COR-L47 (cell line): ENCODE measurements around the gene DCAF7.

Experiments used
- DNase-seq: peaks from one replicate; lab custom pipeline; 2025; lab: John Stamatoyannopoulos, UW

The DCAF7 gene

GRCh38 chr17:63549946-63550816 is at the start of gene DCAF7:
Gene DCAF7 (plus strand): TSS chr17:63550477. CDS start chr17:63550678, 201 bp downstream.
- peak; percentile 100 for DNase-seq

- no peak for DNase-seq
These were observed 49.5 kb upstream of the DCAF7 start for GRCh38 chr17:63500543-63501390.

GRCh38 chr17:63503341-63503705 is 47.0 kb upstream of the DCAF7 start:
- no peak for DNase-seq

- no peak for DNase-seq
These were observed 46.0 kb upstream of the DCAF7 start for GRCh38 chr17:63504261-63504660.

GRCh38 chr17:63505341-63505740 is 44.9 kb upstream of the DCAF7 start:
- no peak for DNase-seq

GRCh38 chr17:63506627-63507026 is 43.6 kb upstream of the DCAF7 start:
- no peak for DNase-seq

- no peak for DNase-seq
These were observed 38.9 kb upstream of the DCAF7 start for GRCh38 chr17:63511331-63511730.

GRCh38 chr17:63512388-63512787 is 37.9 kb upstream of the DCAF7 start:
- no peak for DNase-seq

- DNase-seq, result no peak
These were observed 37.2 kb upstream of the DCAF7 start for GRCh38 chr17:63512896-63513644.

GRCh38 chr17:63514477-63514876 is 35.8 kb upstream of the DCAF7 start:
- no peak for DNase-seq

- no peak for DNase-seq
These were observed 35.3 kb upstream of the DCAF7 start for GRCh38 chr17:63514974-63515373.

- no peak for DNase-seq
These were observed 34.9 kb upstream of the DCAF7 start for GRCh38 chr17:63515426-63515825.

GRCh38 chr17:63516910-63517824 is 33.1 kb upstream of the DCAF7 start:
- DNase-seq, result no peak

GRCh38 chr17:63517825-63518534 is 32.3 kb upstream of the DCAF7 start:
- DNase-seq, result no peak

GRCh38 chr17:63519116-63519881 is 31.0 kb upstream of the DCAF7 start:
- peak; percentile 7 for DNase-seq

GRCh38 chr17:63519972-63520882 is 30.1 kb upstream of the DCAF7 start:
- peak; percentile 98 for DNase-seq

GRCh38 chr17:63523253-63523855 is 26.9 kb upstream of the DCAF7 start, which contains the start of gene KCNH6:
Gene KCNH6 (plus strand): TSS chr17:63523358. CDS start chr17:63523414, 56 bp downstream.
- DNase-seq, result no peak

GRCh38 chr17:63524051-63524450 is 26.2 kb upstream of the DCAF7 start:
- DNase-seq, result no peak
